Thyroid gland (tissue), 4 donors: Measurements from ENCODE around the gene HIGD2A. TPM values are rescaled to one million over a fixed set of nuclear protein-coding genes. Genes with fewer than 3 reads are reported as not detected.

ENCODE experiments used
- DNase-seq, 2 donors: peaks; one replicate each; pipeline ENCODE4 v3.0.0-alpha.2; 2019
- H3K27ac ChIP-seq, 3 donors: fragments of 200-600 bp; sonication (generic); 1 replicate in 2 of 3; 2 replicates in 1 of 3; pipeline ENCODE4 v1.5.1; 2016 to 2019; ENCODE audit warnings: mild to moderate bottlenecking in 1 of 3, moderate library complexity in 1 of 3
- H3K27me3 ChIP-seq: fragments of 200-600 bp; sonication (generic); one replicate; pipeline ENCODE4 v1.5.1; 2019
- H3K36me3 ChIP-seq, 2 donors: fragments of 200-600 bp; sonication (generic); one replicate each; pipeline ENCODE4 v1.5.1; 2016 to 2019
- H3K4me1 ChIP-seq, 2 donors: fragments of 200-600 bp; sonication (generic); one replicate each; pipeline ENCODE4 v1.5.1; 2017 to 2019
- H3K4me3 ChIP-seq, 3 donors: fragments of 200-600 bp; sonication (generic); replicated peaks in 1 of 3; 1 replicate in 2 of 3; 2 replicates in 1 of 3; pipeline ENCODE4 v1.5.1; 2016; ENCODE audit warnings: mild to moderate bottlenecking in 1 of 3
- H3K9me3 ChIP-seq: fragments of 200-600 bp; sonication (generic); one replicate; pipeline ENCODE4 v1.5.1; 2017
- POLR2A ChIP-seq, 2 donors: fragments of 450-650 bp; IDR thresholded peaks; one replicate each; pipeline ENCODE4 v1.6.1; 2017; ENCODE audit warnings: antibody characterized with exemption in 2 of 2, mild to moderate bottlenecking in 2 of 2, moderate library complexity in 1 of 2
- WGBS, 2 donors: methylation state at CpG; one replicate each; pipeline ENCODE4 v1.1.5; 2017; 5-methylcytosine and 5-hydroxymethylcytosine counted together
- intact Hi-C: fragments of 100-400 bp; cut with DNase I; formaldehyde crosslinking; loops from one replicate; pipeline ENCODE4 v1.15.1; 2023
- total RNA-seq, 4 donors: library from RNA; depleted of rRNA; stranded (reverse); fragments of >200 nt; gene quantifications; one replicate each; pipeline ENCODE4 v1.2.3, GENCODE V29; 2016
- TF ChIP-seq, protein P1 (sequence below), 6 experiments: fragments of 200-600 bp in 3 of 6; fragments of 450-650 bp in 3 of 6; sonication (generic) in 3 of 6; IDR thresholded peaks; one replicate each; pipeline ENCODE4 v1.5.1; 2016 to 2019; ENCODE audit warnings: antibody characterized with exemption in 6 of 6, mild to moderate bottlenecking in 2 of 6, inconsistent platforms in 1 of 6, moderate library complexity in 1 of 6

Gene HIGD2A, protein sequence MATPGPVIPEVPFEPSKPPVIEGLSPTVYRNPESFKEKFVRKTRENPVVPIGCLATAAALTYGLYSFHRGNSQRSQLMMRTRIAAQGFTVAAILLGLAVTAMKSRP
- 100 to 1,000 TPM; 112 to 188 (median 138) TPM for total RNA-seq

DNA sequence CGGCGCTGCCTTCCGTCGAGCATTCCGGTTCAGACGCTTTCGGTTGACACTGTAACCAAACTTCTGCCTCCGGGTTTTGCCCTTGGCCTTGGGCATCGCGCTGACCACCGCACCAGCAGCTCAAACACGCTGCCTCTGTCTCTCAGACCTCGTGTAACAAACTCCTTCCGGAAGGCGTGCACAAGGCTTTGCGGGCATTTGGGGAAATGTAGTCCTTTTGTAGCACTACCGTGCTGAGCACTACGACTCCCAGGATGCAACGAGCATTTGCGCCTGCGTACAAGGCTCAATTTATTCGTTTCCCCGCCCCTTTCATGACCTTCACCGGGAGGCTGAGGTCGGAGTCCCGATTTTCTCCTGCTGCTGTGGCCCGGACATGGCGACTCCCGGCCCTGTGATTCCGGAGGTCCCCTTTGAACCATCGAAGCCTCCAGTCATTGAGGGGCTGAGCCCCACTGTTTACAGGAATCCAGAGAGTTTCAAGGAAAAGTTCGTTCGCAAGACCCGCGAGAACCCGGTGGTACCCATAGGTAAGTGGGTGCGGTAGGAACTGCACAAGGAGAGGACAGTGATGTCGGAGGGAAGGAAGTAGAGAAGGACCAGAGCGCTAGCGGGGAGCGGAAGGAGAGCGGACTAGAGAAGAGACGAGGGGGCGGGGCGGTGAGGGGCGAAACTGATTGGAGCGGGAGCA is at the start of gene HIGD2A, which contains the start of gene NOP16:
HIGD2A (plus strand) TSS at position 308 of the 691 bp plus-strand sequence; CDS start at position 377, 69 bp downstream.
NOP16 (minus strand) TSS at position 155 of the 691 bp plus-strand sequence; CDS start at position 96, 59 bp downstream.
- WGBS, 2 donors: 0 to 1% methylated on average over 34 to 46 of the region's 47 CpGs

DNA sequence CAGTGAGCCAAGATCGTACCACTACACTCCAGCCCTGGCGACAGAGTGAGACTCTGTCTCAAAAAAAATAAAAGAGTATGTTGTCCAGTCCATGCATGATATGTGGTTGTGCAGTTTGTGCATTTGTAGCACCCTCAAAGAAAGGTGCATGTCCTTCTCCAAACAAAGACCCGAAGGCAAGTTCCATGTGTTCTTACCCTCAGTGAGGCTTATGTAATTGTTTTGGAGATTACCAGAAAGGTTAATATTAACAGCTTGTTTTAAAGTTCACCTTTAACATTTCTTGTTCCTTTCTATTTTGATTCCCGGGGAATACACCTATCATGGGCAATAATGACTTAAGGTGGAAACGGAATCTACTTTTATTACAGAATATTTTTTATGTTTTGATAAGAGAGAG is 49.2 kb upstream of the HIGD2A start:
- no peak for TF ChIP-seq POLR2A (IDR thresholded peaks at IDR 0.05)
- TF ChIP-seq, protein P1, sequence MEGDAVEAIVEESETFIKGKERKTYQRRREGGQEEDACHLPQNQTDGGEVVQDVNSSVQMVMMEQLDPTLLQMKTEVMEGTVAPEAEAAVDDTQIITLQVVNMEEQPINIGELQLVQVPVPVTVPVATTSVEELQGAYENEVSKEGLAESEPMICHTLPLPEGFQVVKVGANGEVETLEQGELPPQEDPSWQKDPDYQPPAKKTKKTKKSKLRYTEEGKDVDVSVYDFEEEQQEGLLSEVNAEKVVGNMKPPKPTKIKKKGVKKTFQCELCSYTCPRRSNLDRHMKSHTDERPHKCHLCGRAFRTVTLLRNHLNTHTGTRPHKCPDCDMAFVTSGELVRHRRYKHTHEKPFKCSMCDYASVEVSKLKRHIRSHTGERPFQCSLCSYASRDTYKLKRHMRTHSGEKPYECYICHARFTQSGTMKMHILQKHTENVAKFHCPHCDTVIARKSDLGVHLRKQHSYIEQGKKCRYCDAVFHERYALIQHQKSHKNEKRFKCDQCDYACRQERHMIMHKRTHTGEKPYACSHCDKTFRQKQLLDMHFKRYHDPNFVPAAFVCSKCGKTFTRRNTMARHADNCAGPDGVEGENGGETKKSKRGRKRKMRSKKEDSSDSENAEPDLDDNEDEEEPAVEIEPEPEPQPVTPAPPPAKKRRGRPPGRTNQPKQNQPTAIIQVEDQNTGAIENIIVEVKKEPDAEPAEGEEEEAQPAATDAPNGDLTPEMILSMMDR (IDR thresholded peaks at IDR 0.05): no peak
- Histone ChIP-seq H3K4me3 (no peak overlapping the region), H3K36me3 (no peaks in the 10 kb centered on the region), H3K9me3 (no peaks in the 10 kb centered on the region), H3K4me1 (no peaks in the 10 kb centered on the region), H3K27ac (no peak overlapping the region), H3K27me3 (no peaks in the 10 kb centered on the region)
- DNase-seq: no peak
- intact Hi-C loops: no loop called here
- 90 to 93% methylated on average over 5 of the region's 5 CpGs for WGBS, 2 donors

More for the DNA sequence above, at the start of gene HIGD2A, which contains the start of gene NOP16:
- peak within 1 kb of the TSS; percentile 60 to 90 (median 70) for H3K4me3 ChIP-seq
- H3K36me3 ChIP-seq: peaks cover 21 to 30% of the 10 kb centered on the region in 2 donors
- TF ChIP-seq, protein P1 (IDR thresholded peaks at IDR 0.05): peak in 2 of 6 experiments; percentile 29 to 42
- TF ChIP-seq POLR2A (IDR thresholded peaks at IDR 0.05): peak in 1 of 2 donors; percentile 41
- no peaks in the 10 kb centered on the region for H3K27me3 ChIP-seq
- H3K27ac ChIP-seq: peak within 1 kb of the TSS; percentile 93 to 97 (median 96)
- H3K9me3 ChIP-seq: no peaks in the 10 kb centered on the region
- DNase-seq: peak; percentile 100
- intact Hi-C loops: no loop called here
- H3K4me1 ChIP-seq: peaks cover 8 to 19% of the 10 kb centered on the region in 2 donors

- Histone ChIP-seq H3K36me3 (peaks cover 10 to 20% of the 10 kb centered on the region in 2 donors), H3K9me3 (no peaks in the 10 kb centered on the region), H3K4me1 (no peaks in the 10 kb centered on the region), H3K4me3 (no peak overlapping the region), H3K27me3 (no peaks in the 10 kb centered on the region), H3K27ac (no peak overlapping the region)
- TF ChIP-seq POLR2A (IDR thresholded peaks at IDR 0.05): no peak
- TF ChIP-seq, protein P1 (IDR thresholded peaks at IDR 0.05): no peak
- DNase-seq: no peak
- 77 to 80% methylated on average over 2 of the region's 2 CpGs for WGBS, 2 donors
- intact Hi-C loops: no loop called here
Observed at GRCh38 chr5:176341325-176342157, 47.0 kb upstream of the HIGD2A start.

GRCh38 chr5:176342158-176342483 is 46.4 kb upstream of the HIGD2A start:
- 95 to 98% methylated on average over 1 of the region's 1 CpG for WGBS, 2 donors
- Histone ChIP-seq H3K4me1 (no peaks in the 10 kb centered on the region), H3K27me3 (no peaks in the 10 kb centered on the region), H3K36me3 (peaks cover 15 to 24% of the 10 kb centered on the region in 2 donors), H3K4me3 (no peak overlapping the region), H3K27ac (no peak overlapping the region), H3K9me3 (no peaks in the 10 kb centered on the region)
- DNase-seq: no peak
- intact Hi-C loops: no loop called here
- TF ChIP-seq POLR2A (IDR thresholded peaks at IDR 0.05): no peak
- TF ChIP-seq, protein P1 (IDR thresholded peaks at IDR 0.05): no peak
